Subcutaneous adipose tissue (tissue), 4 donors: ENCODE results near the gene IFI27L2. TPM values are rescaled to one million over a fixed set of nuclear protein-coding genes. Genes with fewer than 3 reads are reported as not detected.

Source experiments
- CTCF ChIP-seq: fragments of 450-650 bp; IDR thresholded peaks from one replicate; pipeline ENCODE4 v1.5.1; 2016; ENCODE audit warnings: low read depth, mild to moderate bottlenecking, control low read depth, antibody characterized with exemption, moderate library complexity
- total RNA-seq, 4 donors: library from RNA; depleted of rRNA; stranded (reverse); fragments of >200 nt; gene quantifications; one replicate each; pipeline ENCODE4 v1.1.0, GENCODE V29; 2016

The IFI27L2 gene
- total RNA-seq, 4 donors from 2014 or later: 20.7 to 102 (median 85.3) TPM

- no peak for TF ChIP-seq CTCF
Observed at GRCh38 chr14:94099006-94099405, 30.4 kb downstream of the IFI27L2 start.

- TF ChIP-seq CTCF: no peak
Observed at GRCh38 chr14:94098326-94098992, 30.9 kb downstream of the IFI27L2 start.

GRCh38 chr14:94097091-94097490 is 32.3 kb downstream of the IFI27L2 start:
- TF ChIP-seq CTCF: no peak

- no peak for TF ChIP-seq CTCF
Observed at GRCh38 chr14:94093418-94093817, 36.0 kb downstream of the IFI27L2 start.

GRCh38 chr14:94089479-94089878 is 39.9 kb downstream of the IFI27L2 start:
- TF ChIP-seq CTCF: no peak

- no peak for TF ChIP-seq CTCF
Observed at GRCh38 chr14:94088516-94088915, 40.9 kb downstream of the IFI27L2 start.

GRCh38 chr14:94087891-94088290 is 41.5 kb downstream of the IFI27L2 start:
- no peak for TF ChIP-seq CTCF
